ENCODE data around the gene HELZ2. TPM values are rescaled to one million over a fixed set of nuclear protein-coding genes. Genes with fewer than 3 reads are reported as not detected.

HELZ2 gene
- total and polyA plus RNA-seq, 2 donors from 2014 or later = 3.2 to 40.7 TPM

DNA sequence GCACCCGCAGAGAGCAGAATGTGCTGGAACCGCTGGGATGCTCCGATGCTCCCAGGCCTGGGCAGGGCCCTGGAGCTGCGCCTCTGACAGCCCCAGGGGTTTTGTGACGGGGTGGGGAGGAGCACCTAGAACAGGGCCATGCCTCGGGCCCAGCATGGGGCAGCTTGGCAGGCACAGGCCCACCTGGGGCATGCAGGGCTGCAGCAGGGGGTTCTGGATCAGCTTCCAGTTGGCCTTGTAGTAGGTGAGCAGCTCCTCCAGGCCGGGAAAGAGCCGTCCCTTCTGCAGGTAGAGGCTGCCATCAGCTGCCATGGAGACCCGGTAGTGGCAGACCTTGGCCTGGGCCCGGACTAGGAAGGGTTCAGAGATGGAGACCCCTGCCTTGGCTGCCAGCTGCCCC, 30.9 kb downstream of the HELZ2 start:
- intact Hi-C loops (cut with DNase I) = no loop called here
- H3K36me3 ChIP-seq (ENCODE audit: control insufficient read depth in 2 of 3, insufficient read depth in 3 of 3, low read length in 3 of 3) = no peaks in the 10 kb centered on the region
- no peak for DNase-seq

GRCh38 chr20:63542696-63543095, 31.3 kb downstream of the HELZ2 start:
- Histone ChIP-seq H3K9me3 (ENCODE audit: control insufficient read depth in 2 of 3, insufficient read depth in 1 of 3, low read length in 3 of 3) (no peaks in the 10 kb centered on the region), H3K36me3 (ENCODE audit: control insufficient read depth in 2 of 3, insufficient read depth in 3 of 3, low read length in 3 of 3) (no peaks in the 10 kb centered on the region), H3K4me3 (ENCODE audit: low read length in 3 of 3) (no peak overlapping the region), H3K9ac (ENCODE audit: low read length in 3 of 3) (no peak overlapping the region), H3K27me3 (ENCODE audit: control insufficient read depth, insufficient read depth, low read length) (no peaks in the 10 kb centered on the region), H3K27ac (ENCODE audit: low read depth in 2 of 2, low read length in 2 of 2) (no peak overlapping the region), H3K4me1 (ENCODE audit: control insufficient read depth in 2 of 3, insufficient read depth in 2 of 3, low read depth in 1 of 3, low read length in 3 of 3) (peaks cover 0 to 1% (median 0%) of the 10 kb centered on the region in 3 donors)
- FAIRE-seq (no peak), DNase-seq (no peak)
- intact Hi-C loops (cut with DNase I) = no loop called here
- TF ChIP-seq CTCF (IDR thresholded peaks at IDR 0.05; ENCODE audit: borderline replicate concordance, extremely low read depth, insufficient read depth) = no peak

More for the DNA sequence above, 30.9 kb downstream of the HELZ2 start:
- H3K4me1 ChIP-seq (ENCODE audit: control insufficient read depth in 2 of 3, insufficient read depth in 2 of 3, low read depth in 1 of 3, low read length in 3 of 3) = no peaks in the 10 kb centered on the region
- H3K27ac ChIP-seq (ENCODE audit: low read depth in 2 of 2, low read length in 2 of 2) = no peak overlapping the region
- no peaks in the 10 kb centered on the region for H3K27me3 ChIP-seq (ENCODE audit: control insufficient read depth, insufficient read depth, low read length)
- TF ChIP-seq CTCF (IDR thresholded peaks at IDR 0.05; ENCODE audit: borderline replicate concordance, extremely low read depth, insufficient read depth) = no peak
- H3K9ac ChIP-seq (ENCODE audit: low read length in 3 of 3) = no peak overlapping the region
- no peaks in the 10 kb centered on the region for H3K9me3 ChIP-seq (ENCODE audit: control insufficient read depth in 2 of 3, insufficient read depth in 1 of 3, low read length in 3 of 3)
- FAIRE-seq = no peak
- no peak overlapping the region for H3K4me3 ChIP-seq (ENCODE audit: low read length in 3 of 3)

DNA sequence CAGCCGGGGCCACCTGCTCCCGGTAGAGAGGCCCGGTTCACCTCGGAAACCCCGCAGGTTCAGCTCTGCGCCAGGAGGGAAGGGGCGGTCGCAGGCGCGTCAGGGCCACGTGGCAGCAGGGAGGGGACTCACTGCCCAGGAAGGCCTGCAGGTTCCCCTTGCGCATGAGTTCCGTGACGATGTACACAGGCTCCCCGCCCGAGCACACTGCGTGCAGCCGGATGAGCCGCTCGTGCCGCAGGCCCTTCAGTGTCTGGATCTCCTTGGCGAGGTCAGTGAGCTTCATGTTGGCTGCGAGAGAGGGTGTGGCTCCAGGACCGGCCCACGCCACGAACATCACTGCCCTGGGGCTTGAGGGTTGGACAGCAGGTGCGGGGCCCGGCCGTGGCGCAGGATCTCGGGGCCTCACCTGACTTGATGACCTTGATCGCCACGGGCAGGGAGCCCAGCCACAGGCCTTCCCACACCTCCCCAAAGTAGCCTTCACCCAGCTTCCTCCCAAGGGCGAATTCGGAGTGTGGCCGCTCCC, 31.9 kb downstream of the HELZ2 start:
- Histone ChIP-seq H3K27me3 (ENCODE audit: control insufficient read depth, insufficient read depth, low read length) (no peaks in the 10 kb centered on the region), H3K4me1 (ENCODE audit: control insufficient read depth in 2 of 3, insufficient read depth in 2 of 3, low read depth in 1 of 3, low read length in 3 of 3) (peaks cover 0 to 4% (median 0%) of the 10 kb centered on the region in 3 donors), H3K4me3 (ENCODE audit: low read length in 3 of 3) (no peak overlapping the region), H3K9ac (ENCODE audit: low read length in 3 of 3) (no peak overlapping the region), H3K27ac (ENCODE audit: low read depth in 2 of 2, low read length in 2 of 2) (no peak overlapping the region), H3K9me3 (ENCODE audit: control insufficient read depth in 2 of 3, insufficient read depth in 1 of 3, low read length in 3 of 3) (no peaks in the 10 kb centered on the region), H3K36me3 (ENCODE audit: control insufficient read depth in 2 of 3, insufficient read depth in 3 of 3, low read length in 3 of 3) (no peaks in the 10 kb centered on the region)
- intact Hi-C loops (cut with DNase I) = no loop called here
- DNase-seq = no peak
- TF ChIP-seq CTCF (IDR thresholded peaks at IDR 0.05; ENCODE audit: borderline replicate concordance, extremely low read depth, insufficient read depth) = no peak
- FAIRE-seq = no peak

- Histone ChIP-seq H3K4me3 (ENCODE audit: low read length in 3 of 3) (no peak overlapping the region), H3K27me3 (ENCODE audit: control insufficient read depth, insufficient read depth, low read length) (no peaks in the 10 kb centered on the region), H3K36me3 (ENCODE audit: control insufficient read depth in 2 of 3, insufficient read depth in 3 of 3, low read length in 3 of 3) (no peaks in the 10 kb centered on the region), H3K27ac (ENCODE audit: low read depth in 2 of 2, low read length in 2 of 2) (no peak overlapping the region), H3K4me1 (ENCODE audit: control insufficient read depth in 2 of 3, insufficient read depth in 2 of 3, low read depth in 1 of 3, low read length in 3 of 3) (peaks cover 0 to 4% (median 0%) of the 10 kb centered on the region in 3 donors), H3K9me3 (ENCODE audit: control insufficient read depth in 2 of 3, insufficient read depth in 1 of 3, low read length in 3 of 3) (no peaks in the 10 kb centered on the region), H3K9ac (ENCODE audit: low read length in 3 of 3) (no peak overlapping the region)
- intact Hi-C loops (cut with DNase I) = no loop called here
- FAIRE-seq (no peak), DNase-seq (no peak)
- no peak for TF ChIP-seq CTCF (IDR thresholded peaks at IDR 0.05; ENCODE audit: borderline replicate concordance, extremely low read depth, insufficient read depth)
Measured at GRCh38 chr20:63541371-63541770, 32.7 kb downstream of the HELZ2 start.
